ENCODE data around the gene VWF.

- TF ChIP-seq POLR2A (IDR thresholded peaks at IDR 0.05) (no peak), CTCF (IDR thresholded peaks at IDR 0.05) (no peak)
Observed at GRCh38 chr12:6104027-6104426, 20.4 kb downstream of the VWF start.
